GM13976 (cell line): ENCODE measurements around the gene DPCD.
A peak's percentile ranks its signal among the peaks of the same experiment; 100 is the strongest.

Experiments used
- DNase-seq: peaks from one replicate; pipeline ENCODE4 v3.0.0; 2012; ENCODE audit warnings: low spot score
- CTCF ChIP-seq: IDR thresholded peaks from 2 replicates; pipeline ENCODE4 v1.5.1; 2012; ENCODE audit warnings: borderline replicate concordance, mild to moderate bottlenecking; ENCODE audit not compliant: insufficient read depth; ENCODE audit errors: extremely low read depth, missing control alignments, control extremely low read depth
- in situ Hi-C: fragments of 300-500 bp; cut with MboI; formaldehyde crosslinking; loops from one replicate; pipeline ENCODE4 v1.12.0; 2022; ENCODE audit warnings: low sequenced_read_pairs, mixed read lengths, inconsistent platforms; ENCODE audit not compliant: unreplicated experiment

Gene DPCD

GRCh38 chr10:101597091-101597900, 9.2 kb downstream of the DPCD start:
- in situ Hi-C loops = no loop called here
- no peak for TF ChIP-seq CTCF
- DNase-seq = no peak

- no peak for DNase-seq
- no peak for TF ChIP-seq CTCF
- in situ Hi-C loops = loop anchor here (10.0 kb wide), 1 partner anchor 473 kb away; no protein-coding TSS in a partner anchor
Observed at GRCh38 chr10:101601541-101601940, 13.4 kb downstream of the DPCD start.

- peak; percentile 97 for TF ChIP-seq CTCF
- peak; percentile 88 for DNase-seq
- in situ Hi-C loops = loop anchor here (10.0 kb wide), 1 partner anchor 472 kb away; no protein-coding TSS in a partner anchor
Observed at GRCh38 chr10:101602761-101603398, 14.8 kb downstream of the DPCD start.

GRCh38 chr10:101607124-101607523, 19.0 kb downstream of the DPCD start:
- TF ChIP-seq CTCF = no peak
- in situ Hi-C loops = loop anchor here (5.0 to 10.0 kb wide), 2 partner anchors 175 to 468 kb away; partner anchors contain the start of gene NPM3
- no peak for DNase-seq

GRCh38 chr10:101609481-101609880, 21.4 kb downstream of the DPCD start:
- in situ Hi-C loops = loop anchor here (5.0 to 10.0 kb wide), 2 partner anchors 173 to 465 kb away; partner anchors contain the start of gene NPM3
- DNase-seq = no peak
- no peak for TF ChIP-seq CTCF

GRCh38 chr10:101611096-101611905, 23.2 kb downstream of the DPCD start:
- in situ Hi-C loops = no loop called here
- DNase-seq = no peak
- no peak for TF ChIP-seq CTCF
